Stimulated activated CD8-positive, alpha-beta memory T cell treated with anti-CD3 and anti-CD28 coated beads, Interleukin-12 subunit alpha, Interleukin-12 subunit beta, amount 100 ng/mL, for 24 hours (primary cell): Measurements from ENCODE around the gene MAGED4B.
"Not testable (repeated sequence)": the region's sequence is repeated elsewhere in the genome, so short reads cannot be mapped to it uniquely, and the experiment has no call there.

Experiments used
- DNase-seq: peaks from one replicate; pipeline ENCODE4 v3.0.0-alpha.2; 2020; ENCODE audit errors: extremely low read depth

The MAGED4B gene

GRCh38 chrX:52068666-52069640, at the start of gene MAGED4B:
Gene MAGED4B, minus strand, starts transcription at chrX:52069183. Its CDS starts 1,011 bp downstream, at chrX:52068172.
- DNase-seq = not testable (repeated sequence)

GRCh38 chrX:52118262-52118661, 49.3 kb upstream of the MAGED4B start:
- DNase-seq = no peak

- no peak for DNase-seq
These were observed 13.6 kb upstream of the MAGED4B start for GRCh38 chrX:52082578-52082977.

- DNase-seq = no peak
These were observed 9.1 kb upstream of the MAGED4B start for GRCh38 chrX:52078131-52078530.

DNA sequence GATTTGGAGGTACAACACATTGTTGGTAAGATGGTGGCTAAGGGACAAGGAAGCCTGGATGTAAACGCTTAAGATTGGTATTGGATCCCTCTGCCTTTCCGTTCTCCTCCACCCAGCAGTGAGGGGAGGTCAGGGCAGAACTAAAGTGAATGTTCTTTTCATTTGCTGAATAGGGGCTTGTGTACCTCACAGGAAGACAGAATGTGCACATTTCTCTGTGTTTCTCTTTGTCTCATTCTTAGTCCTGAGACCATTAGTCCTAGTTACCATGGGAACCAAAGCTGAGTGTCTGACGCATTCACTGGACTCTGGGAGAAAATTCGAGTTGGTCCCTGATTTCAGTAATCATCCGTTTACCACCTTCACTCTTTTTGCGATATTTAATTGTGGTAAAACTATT, 26.7 kb downstream of the MAGED4B start:
- not testable (repeated sequence) for DNase-seq

DNA sequence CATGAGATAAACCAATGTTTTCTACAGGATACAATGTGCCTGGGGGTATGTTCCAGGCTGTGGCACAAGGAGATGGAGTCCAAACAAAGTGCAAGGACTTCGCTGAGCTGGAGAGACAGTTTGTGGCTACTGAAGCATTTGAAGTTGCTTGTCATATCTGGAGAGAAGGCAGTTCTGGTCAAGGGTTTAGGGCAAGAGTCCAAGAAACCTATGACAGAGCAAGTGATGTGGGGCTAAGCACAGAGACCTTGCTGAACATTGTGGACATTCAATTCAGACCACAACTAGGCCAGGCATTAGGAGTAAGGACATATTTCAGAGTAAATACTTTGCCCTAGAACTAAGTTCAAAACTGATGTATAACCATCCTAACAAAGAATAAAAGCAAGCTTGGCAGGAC, 34.8 kb downstream of the MAGED4B start:
- no peak for DNase-seq

DNA sequence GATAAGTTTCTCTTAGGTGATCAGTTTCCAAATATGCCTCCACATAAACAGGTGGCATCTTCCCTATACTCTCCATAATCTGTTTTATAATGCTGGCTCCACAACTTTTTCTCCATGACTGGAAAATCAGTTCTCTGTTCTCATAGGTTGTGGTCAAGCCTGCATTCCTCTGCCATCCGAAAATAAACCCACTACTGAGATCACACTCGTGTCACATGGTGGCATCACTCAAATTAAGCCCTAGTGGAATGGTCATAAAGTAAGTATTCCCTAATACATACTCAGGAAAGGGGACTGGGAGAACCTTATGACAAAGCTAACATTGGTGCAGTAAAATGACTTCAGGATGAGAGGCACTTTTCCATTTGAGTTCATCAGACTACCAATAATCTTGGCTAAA, 37.6 kb downstream of the MAGED4B start:
- no peak for DNase-seq

DNA sequence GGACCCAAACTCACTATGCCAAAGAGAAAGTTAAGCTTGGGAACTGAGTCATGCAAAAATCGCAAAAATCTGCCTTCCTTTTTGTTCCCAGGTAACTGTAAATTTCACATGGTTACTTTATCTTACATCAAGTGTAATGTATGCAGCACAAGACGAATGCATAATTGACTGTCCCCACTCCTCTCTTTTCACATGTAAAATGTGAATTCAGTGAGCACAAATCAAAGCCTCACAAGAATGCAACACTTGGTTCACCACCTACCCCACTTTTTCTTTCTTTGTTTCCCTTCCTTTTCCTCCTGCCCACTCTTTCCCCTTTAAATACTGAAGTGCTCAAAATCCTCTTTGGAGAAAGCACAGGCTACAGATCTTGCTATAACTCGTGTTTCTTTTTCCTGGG, 53.2 kb downstream of the MAGED4B start:
- no peak for DNase-seq
